Ovary (tissue), 3 donors: ENCODE results near the gene LIPC.

Experiments used
- CTCF ChIP-seq, 3 donors: fragments of 450-650 bp in 2 of 3; fragments of 200-600 bp in 1 of 3; IDR thresholded peaks; one replicate each; pipeline versions ENCODE4 v1.5.1 to v1.8.0; 2016 to 2022; ENCODE audit warnings: antibody characterized with exemption in 3 of 3, mild to moderate bottlenecking in 1 of 3
- POLR2A ChIP-seq: fragments of 450-650 bp; IDR thresholded peaks from one replicate; pipeline ENCODE4 v1.6.1; 2017; ENCODE audit warnings: antibody characterized with exemption, mild to moderate bottlenecking, moderate library complexity
- donor health status: DM: no; HTN: no; CAD: no.

- no peak for TF ChIP-seq CTCF (IDR thresholded peaks at IDR 0.05)
- no peak for TF ChIP-seq POLR2A
These were observed 9.7 kb downstream of the LIPC start for GRCh38 chr15:58441376-58442070.
